ENCODE data around the gene PKN3. TPM values are rescaled to one million over a fixed set of nuclear protein-coding genes. Genes with fewer than 3 reads are reported as not detected.

PKN3 gene
- total and polyA plus RNA-seq, 4 donors, result 0.61 to 4.2 (median 1.5) TPM

DNA sequence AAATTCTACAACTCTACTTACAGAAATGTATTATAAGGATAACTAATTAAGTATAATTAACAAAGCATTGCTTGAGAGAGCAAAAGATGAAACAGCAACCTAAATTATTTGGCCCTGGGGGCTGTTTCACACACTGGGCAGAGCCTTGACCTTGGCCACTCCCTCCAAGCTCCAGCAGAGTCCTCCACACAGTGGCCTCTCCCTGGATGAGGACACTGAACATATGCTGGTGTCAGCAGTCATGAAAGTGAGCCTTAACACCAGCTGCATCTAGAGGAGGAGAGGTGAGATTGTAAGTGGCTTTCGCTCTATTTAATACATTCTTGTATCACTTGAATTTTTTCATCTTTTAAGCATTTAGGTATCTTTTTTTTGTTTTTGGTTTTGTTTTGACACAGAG is 44.9 kb downstream of the PKN3 start:
- H3K36me3 ChIP-seq (ENCODE audit: control insufficient read depth in 4 of 4, insufficient read depth in 3 of 4, low read depth in 1 of 4, low read length in 3 of 4), result peaks cover 2 to 43% (median 21%) of the 10 kb centered on the region in 4 donors
- WGBS, result 98% methylated on average over 1 of the region's 1 CpG
- no peak for TF ChIP-seq RAD21 (IDR thresholded peaks at IDR 0.05)
- TF ChIP-seq, protein P1, sequence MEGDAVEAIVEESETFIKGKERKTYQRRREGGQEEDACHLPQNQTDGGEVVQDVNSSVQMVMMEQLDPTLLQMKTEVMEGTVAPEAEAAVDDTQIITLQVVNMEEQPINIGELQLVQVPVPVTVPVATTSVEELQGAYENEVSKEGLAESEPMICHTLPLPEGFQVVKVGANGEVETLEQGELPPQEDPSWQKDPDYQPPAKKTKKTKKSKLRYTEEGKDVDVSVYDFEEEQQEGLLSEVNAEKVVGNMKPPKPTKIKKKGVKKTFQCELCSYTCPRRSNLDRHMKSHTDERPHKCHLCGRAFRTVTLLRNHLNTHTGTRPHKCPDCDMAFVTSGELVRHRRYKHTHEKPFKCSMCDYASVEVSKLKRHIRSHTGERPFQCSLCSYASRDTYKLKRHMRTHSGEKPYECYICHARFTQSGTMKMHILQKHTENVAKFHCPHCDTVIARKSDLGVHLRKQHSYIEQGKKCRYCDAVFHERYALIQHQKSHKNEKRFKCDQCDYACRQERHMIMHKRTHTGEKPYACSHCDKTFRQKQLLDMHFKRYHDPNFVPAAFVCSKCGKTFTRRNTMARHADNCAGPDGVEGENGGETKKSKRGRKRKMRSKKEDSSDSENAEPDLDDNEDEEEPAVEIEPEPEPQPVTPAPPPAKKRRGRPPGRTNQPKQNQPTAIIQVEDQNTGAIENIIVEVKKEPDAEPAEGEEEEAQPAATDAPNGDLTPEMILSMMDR (IDR thresholded peaks at IDR 0.05; ENCODE audit: low read depth, low read length, missing input control), result no peak
- TF ChIP-seq, protein P2, sequence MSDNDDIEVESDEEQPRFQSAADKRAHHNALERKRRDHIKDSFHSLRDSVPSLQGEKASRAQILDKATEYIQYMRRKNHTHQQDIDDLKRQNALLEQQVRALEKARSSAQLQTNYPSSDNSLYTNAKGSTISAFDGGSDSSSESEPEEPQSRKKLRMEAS (IDR thresholded peaks at IDR 0.05), result no peak
- TF ChIP-seq JUND (IDR thresholded peaks at IDR 0.05), result no peak
- TF ChIP-seq, protein P3, sequence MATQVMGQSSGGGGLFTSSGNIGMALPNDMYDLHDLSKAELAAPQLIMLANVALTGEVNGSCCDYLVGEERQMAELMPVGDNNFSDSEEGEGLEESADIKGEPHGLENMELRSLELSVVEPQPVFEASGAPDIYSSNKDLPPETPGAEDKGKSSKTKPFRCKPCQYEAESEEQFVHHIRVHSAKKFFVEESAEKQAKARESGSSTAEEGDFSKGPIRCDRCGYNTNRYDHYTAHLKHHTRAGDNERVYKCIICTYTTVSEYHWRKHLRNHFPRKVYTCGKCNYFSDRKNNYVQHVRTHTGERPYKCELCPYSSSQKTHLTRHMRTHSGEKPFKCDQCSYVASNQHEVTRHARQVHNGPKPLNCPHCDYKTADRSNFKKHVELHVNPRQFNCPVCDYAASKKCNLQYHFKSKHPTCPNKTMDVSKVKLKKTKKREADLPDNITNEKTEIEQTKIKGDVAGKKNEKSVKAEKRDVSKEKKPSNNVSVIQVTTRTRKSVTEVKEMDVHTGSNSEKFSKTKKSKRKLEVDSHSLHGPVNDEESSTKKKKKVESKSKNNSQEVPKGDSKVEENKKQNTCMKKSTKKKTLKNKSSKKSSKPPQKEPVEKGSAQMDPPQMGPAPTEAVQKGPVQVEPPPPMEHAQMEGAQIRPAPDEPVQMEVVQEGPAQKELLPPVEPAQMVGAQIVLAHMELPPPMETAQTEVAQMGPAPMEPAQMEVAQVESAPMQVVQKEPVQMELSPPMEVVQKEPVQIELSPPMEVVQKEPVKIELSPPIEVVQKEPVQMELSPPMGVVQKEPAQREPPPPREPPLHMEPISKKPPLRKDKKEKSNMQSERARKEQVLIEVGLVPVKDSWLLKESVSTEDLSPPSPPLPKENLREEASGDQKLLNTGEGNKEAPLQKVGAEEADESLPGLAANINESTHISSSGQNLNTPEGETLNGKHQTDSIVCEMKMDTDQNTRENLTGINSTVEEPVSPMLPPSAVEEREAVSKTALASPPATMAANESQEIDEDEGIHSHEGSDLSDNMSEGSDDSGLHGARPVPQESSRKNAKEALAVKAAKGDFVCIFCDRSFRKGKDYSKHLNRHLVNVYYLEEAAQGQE (IDR thresholded peaks at IDR 0.05), result no peak
- no peak for TF ChIP-seq TAF1 (conservative IDR thresholded peaks at IDR 0.05)
- H3K9ac ChIP-seq (ENCODE audit: low read depth in 1 of 2, low read length in 2 of 2), result no peak overlapping the region
- no peaks in the 10 kb centered on the region for H3K27me3 ChIP-seq (ENCODE audit: control insufficient read depth in 4 of 4, insufficient read depth in 4 of 4, low read length in 3 of 4)
- DNase-seq (ENCODE audit: low spot score), result no peak
- H3K27ac ChIP-seq (ENCODE audit: low read depth in 1 of 2, low read length in 2 of 2), result no peak overlapping the region
- H3K9me3 ChIP-seq (ENCODE audit: control insufficient read depth in 4 of 4, low read length in 3 of 4), result no peaks in the 10 kb centered on the region
- H3K4me3 ChIP-seq (ENCODE audit: low read depth in 1 of 3, low read length in 3 of 3), result no peak overlapping the region
- no peaks in the 10 kb centered on the region for H3K4me1 ChIP-seq (ENCODE audit: control insufficient read depth in 4 of 4, insufficient read depth in 4 of 4, low read length in 3 of 4)

DNA sequence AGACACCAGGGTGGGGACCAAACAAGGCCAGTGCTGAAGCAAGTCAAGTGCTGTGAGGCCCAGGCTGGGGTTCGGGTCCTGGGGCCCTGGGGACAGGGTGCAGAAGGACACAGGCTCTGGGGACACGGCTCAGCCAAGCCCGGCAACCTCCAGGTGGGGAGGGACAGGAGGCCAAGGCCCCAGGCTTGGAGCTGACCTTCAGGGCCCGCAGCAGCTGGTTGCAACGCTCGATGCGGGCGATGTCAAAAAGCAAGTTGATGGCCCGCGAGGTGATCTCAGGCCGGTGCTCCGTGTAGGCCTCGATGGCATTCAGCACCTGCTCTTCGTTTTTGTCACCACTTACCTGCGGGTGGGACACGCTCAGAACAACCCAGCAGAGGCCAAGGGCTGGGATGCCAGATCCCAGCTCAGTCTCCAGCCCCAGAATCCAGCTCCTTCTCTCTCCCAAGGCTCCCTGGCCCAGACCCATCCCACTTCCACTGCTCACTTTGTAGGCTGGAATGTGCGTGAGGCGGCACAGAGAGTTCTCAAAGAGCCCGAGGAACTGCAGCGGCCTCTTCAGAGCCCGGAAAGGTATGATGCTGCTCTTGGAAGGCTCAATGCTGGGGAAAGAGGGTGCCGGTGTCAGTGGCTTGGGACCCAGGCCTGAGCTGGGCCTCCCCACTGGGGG is 48.8 kb downstream of the PKN3 start:
- Histone ChIP-seq H3K4me3 (ENCODE audit: low read depth in 1 of 3, low read length in 3 of 3) (no peak overlapping the region), H3K36me3 (ENCODE audit: control insufficient read depth in 4 of 4, insufficient read depth in 3 of 4, low read depth in 1 of 4, low read length in 3 of 4) (peaks cover 8 to 59% (median 37%) of the 10 kb centered on the region in 4 donors), H3K9ac (ENCODE audit: low read depth in 1 of 2, low read length in 2 of 2) (no peak overlapping the region), H3K4me1 (ENCODE audit: control insufficient read depth in 4 of 4, insufficient read depth in 4 of 4, low read length in 3 of 4) (no peaks in the 10 kb centered on the region), H3K27ac (ENCODE audit: low read depth in 1 of 2, low read length in 2 of 2) (no peak overlapping the region), H3K9me3 (ENCODE audit: control insufficient read depth in 4 of 4, low read length in 3 of 4) (no peaks in the 10 kb centered on the region), H3K27me3 (ENCODE audit: control insufficient read depth in 4 of 4, insufficient read depth in 4 of 4, low read length in 3 of 4) (no peaks in the 10 kb centered on the region)
- 95% methylated on average over 22 of the region's 22 CpGs for WGBS
- DNase-seq (ENCODE audit: low spot score), result no peak
- TF ChIP-seq GABPA (IDR thresholded peaks at IDR 0.05 in 1 of 2, conservative IDR thresholded peaks at IDR 0.05 in 1 of 2) (no peak), SP1 (IDR thresholded peaks at IDR 0.05) (no peak), RAD21 (IDR thresholded peaks at IDR 0.05) (no peak), TAF1 (conservative IDR thresholded peaks at IDR 0.05) (no peak), NR2F2 (IDR thresholded peaks at IDR 0.05) (no peak), EGR1 (IDR thresholded peaks at IDR 0.05; ENCODE audit: low read depth in 2 of 2) (no peak), RXRA (IDR thresholded peaks at IDR 0.05) (no peak), YY1 (IDR thresholded peaks at IDR 0.05) (no peak)
- TF ChIP-seq, protein P4, sequence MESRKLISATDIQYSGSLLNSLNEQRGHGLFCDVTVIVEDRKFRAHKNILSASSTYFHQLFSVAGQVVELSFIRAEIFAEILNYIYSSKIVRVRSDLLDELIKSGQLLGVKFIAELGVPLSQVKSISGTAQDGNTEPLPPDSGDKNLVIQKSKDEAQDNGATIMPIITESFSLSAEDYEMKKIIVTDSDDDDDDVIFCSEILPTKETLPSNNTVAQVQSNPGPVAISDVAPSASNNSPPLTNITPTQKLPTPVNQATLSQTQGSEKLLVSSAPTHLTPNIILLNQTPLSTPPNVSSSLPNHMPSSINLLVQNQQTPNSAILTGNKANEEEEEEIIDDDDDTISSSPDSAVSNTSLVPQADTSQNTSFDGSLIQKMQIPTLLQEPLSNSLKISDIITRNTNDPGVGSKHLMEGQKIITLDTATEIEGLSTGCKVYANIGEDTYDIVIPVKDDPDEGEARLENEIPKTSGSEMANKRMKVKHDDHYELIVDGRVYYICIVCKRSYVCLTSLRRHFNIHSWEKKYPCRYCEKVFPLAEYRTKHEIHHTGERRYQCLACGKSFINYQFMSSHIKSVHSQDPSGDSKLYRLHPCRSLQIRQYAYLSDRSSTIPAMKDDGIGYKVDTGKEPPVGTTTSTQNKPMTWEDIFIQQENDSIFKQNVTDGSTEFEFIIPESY (IDR thresholded peaks at IDR 0.05), result no peak
- TF ChIP-seq, protein P2 (IDR thresholded peaks at IDR 0.05), result no peak
- TF ChIP-seq, protein P5, sequence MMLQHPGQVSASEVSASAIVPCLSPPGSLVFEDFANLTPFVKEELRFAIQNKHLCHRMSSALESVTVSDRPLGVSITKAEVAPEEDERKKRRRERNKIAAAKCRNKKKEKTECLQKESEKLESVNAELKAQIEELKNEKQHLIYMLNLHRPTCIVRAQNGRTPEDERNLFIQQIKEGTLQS (IDR thresholded peaks at IDR 0.05), result no peak

Measured in liver (tissue), 9 donors.